Mesenteric fat pad (tissue), 1 donor: ENCODE measurements around the gene ALMS1. TPM values are rescaled to one million over a fixed set of nuclear protein-coding genes. Genes with fewer than 3 reads are reported as not detected.
"Not testable (repeated sequence)": the region's sequence is repeated elsewhere in the genome, so short reads cannot be mapped to it uniquely, and the experiment has no call there.

ENCODE experiments used
- DNase-seq: peaks from one replicate; pipeline ENCODE4 v3.0.0-alpha.2; 2020; ENCODE audit warnings: low spot score
- total RNA-seq: library from RNA; stranded (reverse); fragmentation: NEBNext Ultra II Directional; extraction: Animal tissue kit (Norgen Biotek cat#: 25700); gene quantifications from one replicate; pipeline ENCODE4 v1.2.1, GENCODE V29; 2021
- donor health status: DM: yes; HTN: yes; CAD: no.

The ALMS1 gene
- total RNA-seq, 1 donor from 2014 or later: 12.2 TPM

DNA sequence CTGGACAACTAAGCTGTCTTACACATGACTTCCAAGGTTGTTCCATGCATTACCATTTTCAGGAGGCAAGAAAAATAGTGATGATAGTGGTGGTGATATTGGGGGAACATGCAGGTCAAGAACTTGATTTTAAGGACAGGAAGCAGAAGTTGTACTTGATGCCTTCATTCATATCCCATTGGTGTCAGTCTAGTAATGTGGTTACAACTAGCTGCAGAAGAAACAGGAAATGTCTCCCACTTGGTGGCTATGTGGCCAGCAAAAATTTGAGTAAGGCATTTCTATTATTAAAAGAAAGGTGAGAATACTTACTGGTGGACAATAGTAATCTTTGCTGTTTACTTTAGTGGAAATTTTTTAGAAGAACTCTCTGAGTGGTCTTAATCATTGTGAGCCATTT is 103.4 kb downstream of the ALMS1 start:
- DNase-seq: no peak

- no peak for DNase-seq
Measured at GRCh38 chr2:73494031-73494430, 108.4 kb downstream of the ALMS1 start.

DNA sequence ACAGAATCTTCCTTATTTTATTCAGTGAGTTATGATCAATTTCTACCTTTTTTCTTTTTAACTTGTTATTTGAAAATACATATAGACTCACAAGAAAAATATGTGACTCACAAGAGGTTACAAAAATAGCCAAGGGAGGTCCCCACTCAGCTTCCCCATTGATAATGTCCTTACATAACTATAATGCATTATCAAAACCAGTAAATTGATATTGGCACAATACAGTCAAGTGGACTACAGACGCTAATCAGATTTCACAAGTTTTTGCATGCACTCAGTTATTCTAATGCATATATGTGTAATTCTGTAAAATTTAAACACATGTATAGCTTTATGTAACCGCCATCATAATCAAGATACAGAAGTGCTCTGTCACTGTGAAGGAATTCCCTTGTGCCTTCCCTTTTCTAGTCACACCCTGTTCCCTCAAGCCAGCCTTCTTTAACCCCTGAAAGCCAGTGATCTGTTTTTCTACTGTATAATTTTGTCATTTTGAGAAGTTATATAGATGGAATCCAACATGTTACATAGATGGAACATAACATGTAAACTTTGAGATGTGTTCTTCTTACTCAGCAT is 118.4 kb downstream of the ALMS1 start:
- DNase-seq: no peak

DNA sequence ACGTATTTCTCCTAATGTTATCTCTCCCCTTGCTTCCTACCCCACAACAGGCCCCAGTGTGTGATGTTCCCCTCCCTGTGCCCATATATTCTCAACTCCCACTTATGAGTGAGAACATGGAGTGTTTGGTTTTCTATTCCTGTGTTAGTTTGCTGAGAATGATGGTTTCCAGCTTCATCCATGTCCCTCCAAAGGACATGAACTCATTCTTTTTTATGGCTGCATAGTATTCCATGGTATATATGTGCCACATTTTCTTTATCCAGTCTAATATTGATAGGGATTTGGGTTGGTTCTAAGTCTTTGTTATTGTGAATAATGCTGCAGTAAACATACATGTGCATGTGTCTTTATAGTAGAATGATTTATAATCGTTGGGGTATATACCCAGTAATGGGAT is 119.2 kb downstream of the ALMS1 start:
- DNase-seq: not testable (repeated sequence)

DNA sequence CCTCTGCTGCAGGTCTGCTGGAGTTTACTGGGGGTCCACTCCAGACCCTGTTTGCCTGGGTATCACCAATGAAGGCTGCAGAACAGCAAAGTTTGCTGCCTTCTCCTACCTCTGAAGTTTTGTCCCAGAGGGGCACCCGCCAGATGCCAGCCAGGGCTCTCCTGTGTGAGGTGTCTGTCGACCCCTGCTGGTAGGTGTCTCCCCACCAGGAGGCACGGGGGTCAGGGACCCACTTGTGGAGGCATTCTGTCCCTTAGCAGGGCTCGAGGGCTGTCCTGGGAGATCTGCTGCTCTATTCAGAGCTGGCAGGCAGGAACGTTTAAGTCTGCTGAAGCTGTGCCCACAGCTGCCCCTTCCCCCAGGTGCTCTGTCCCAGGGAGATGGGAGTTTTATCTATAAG is 124.8 kb downstream of the ALMS1 start:
- not testable (repeated sequence) for DNase-seq

DNA sequence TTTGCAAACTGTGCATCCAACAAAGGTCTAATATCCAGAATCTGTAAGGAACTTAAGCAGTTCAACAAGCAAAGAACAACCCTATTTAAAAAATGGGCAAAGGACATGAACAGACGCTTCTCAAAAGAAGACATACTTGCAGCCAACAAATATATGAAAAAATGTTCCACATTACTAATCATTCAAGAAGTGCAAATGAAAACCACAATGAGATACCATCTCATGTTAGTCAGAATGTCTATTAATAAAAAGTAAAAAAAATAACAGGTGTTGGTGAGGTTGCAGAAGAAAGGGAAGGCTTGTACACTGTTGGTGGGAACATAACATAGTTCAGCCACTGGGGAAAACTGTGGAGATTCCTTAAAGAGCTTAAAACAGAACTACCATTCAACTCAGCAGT is 130.4 kb downstream of the ALMS1 start:
- no peak for DNase-seq

GRCh38 chr2:73528688-73529087 is 143.1 kb downstream of the ALMS1 start:
- no peak for DNase-seq

- not testable (repeated sequence) for DNase-seq
Measured at GRCh38 chr2:73530773-73531172, 145.1 kb downstream of the ALMS1 start.

DNA sequence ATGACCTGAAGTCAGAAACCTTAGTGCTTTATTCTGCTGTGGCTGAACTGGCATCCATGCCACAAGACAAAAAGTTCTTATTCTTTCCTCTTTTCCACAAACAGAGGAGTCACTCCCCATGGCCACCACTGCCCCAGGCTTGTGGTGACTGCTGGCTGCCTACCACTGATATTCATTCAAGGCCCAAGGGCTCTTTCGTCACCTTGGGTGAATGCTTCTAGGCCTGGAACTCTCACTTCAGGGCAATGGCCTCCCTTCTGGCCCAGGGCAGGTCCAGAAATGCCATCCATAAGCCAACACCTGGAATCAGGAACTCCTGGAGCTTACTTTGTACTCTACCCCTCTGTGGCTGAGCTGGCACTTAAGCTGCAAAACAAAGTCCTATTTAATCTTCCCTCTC is 146.7 kb downstream of the ALMS1 start:
- DNase-seq: no peak

GRCh38 chr2:73536133-73536840 is 150.7 kb downstream of the ALMS1 start:
- no peak for DNase-seq

GRCh38 chr2:73560875-73561274 is 175.2 kb downstream of the ALMS1 start:
- DNase-seq: not testable (repeated sequence)

GRCh38 chr2:73561422-73561821 is 175.8 kb downstream of the ALMS1 start:
- no peak for DNase-seq

GRCh38 chr2:73564986-73565385 is 179.3 kb downstream of the ALMS1 start:
- DNase-seq: no peak

GRCh38 chr2:73566288-73566878 is 180.7 kb downstream of the ALMS1 start:
- DNase-seq: no peak

DNA sequence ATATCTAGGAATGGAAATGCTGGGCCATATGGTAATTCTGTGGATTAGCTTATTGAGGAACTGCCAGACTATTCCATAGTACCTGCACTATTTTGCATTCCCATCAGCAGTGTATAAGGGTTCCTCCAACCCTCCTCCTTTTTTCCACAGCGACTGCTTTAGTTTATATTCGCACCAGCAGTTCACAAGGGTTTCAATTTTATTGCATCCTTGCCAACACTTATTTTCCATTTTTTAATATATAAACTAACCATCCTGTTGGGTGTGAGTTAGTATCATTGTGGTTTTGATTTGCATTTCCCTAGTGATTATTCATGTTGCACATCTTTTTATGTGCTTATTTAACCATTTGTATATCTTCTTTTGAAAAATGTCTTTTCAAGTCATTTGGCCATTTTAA is 189.6 kb downstream of the ALMS1 start:
- DNase-seq: no peak

DNA sequence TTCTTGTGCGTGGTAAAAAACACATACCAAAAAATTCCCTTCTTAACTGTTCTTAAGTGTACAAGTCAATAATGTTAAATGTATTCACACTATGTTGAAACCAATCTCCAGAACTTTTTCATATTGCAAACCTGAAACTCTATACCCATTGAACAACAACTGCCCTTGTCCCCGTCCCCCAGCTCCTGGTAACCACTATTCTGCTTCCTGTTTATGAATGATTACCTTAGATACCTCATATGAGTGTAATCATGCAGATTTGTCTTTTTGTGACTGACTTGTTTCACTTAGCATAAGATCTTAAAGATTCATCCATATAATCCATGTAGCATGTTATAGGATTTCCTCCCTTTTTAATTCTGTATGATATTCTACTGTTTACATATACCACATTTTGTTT is 196.7 kb downstream of the ALMS1 start:
- no peak for DNase-seq

DNA sequence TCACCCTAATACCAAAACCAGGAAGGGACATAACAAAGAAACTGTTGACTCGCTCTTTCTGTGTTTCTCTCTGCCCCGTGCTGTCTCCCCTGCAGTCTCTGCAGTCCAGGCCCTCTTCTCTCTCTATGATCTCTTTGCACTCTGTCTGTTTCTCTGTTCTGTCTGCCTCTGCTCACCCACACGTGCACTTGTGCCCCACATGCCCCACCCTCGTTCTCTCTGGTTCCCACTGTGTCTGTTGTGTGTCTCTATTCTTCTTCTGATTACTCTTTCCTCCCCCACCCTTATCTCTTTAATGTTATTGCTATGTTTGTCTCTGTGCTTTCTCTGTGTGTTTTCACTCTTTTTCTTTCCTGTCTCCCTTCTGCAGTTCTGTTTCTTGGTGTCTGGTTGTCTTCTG is 202.5 kb downstream of the ALMS1 start:
- DNase-seq: no peak

DNA sequence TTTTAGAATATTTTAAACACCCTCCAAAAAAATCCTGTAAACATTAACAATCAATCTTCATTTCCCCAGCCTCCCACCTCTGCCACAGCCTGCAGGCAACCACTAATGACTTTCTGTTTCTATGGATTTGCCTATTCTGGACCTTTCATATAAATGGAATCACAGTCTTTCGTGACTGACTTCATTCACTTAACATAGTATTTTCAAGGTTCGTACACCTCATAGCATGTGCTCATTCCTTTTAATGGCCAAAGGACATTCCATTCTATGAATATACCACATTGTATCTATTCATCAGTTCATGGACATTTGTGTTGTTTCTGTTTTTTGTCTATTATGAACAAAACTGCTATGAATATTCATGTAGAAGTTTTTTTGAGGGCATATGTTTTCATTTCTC is 208.0 kb downstream of the ALMS1 start:
- no peak for DNase-seq

DNA sequence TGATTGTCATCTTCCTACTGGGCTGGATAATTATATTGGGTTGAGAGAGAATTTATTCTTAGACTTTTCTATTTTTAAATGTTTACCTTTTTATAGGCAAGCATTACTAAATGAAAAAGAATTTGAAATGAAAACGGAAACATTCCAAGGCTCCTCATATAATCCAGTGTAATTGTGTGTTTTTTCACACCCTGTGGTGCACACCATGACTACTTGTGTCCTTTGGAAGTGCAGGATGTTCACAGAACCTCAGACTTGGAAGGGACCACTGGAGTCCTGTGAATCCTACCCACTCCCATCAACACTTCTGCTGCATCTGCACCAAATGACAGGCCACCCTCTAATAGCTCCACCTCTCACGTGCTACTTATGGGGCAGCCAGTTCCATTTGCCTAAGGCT is 208.6 kb downstream of the ALMS1 start:
- DNase-seq: no peak

GRCh38 chr2:73601780-73602179 is 216.1 kb downstream of the ALMS1 start:
- DNase-seq: no peak

GRCh38 chr2:73603099-73603588 is 217.5 kb downstream of the ALMS1 start:
- not testable (repeated sequence) for DNase-seq

DNA sequence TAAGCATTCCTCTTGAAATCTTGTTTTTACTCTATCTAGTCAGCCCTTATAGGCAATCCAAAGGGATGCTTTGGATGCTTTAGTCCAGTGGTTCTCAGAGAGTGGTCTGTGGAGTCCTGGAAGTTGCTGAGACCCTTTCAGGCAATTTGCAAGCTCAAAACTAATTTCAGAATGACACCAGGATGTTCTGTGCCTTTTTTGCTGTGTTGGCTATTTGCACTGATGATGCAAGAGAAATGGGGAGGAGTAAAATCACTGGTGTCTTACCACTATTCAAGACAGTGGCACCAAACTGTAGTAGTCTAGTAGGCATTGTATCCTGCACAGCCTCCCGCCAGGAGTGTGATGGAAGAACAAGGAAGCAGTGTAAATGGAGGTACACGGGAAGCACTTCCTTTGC is 219.0 kb downstream of the ALMS1 start:
- DNase-seq: not testable (repeated sequence)

DNA sequence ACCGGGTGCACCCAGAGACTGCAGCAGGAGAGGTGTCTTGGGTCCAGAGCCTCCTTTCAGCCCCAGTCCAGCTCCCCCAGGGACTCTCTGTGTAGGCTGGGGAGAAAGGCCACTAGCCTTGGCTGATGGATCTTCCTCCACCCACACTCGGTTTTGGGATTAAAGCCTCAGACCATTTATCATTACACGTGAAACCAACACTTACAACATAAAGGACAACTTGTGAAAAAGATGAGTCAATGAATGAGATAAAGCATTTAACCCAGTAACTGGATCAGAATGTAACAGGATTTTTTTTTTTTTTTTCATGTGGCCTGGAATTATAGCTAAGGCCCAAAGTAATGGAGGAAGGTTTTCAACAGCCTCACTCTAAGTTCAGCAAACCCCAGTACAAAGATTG is 224.5 kb downstream of the ALMS1 start:
- no peak for DNase-seq
